NCI-H1930 (cell line): ENCODE results near the gene SLX4IP.
"Not testable (repeated sequence)": the region's sequence is repeated elsewhere in the genome, so short reads cannot be mapped to it uniquely, and the experiment has no call there.

Experiments used
- DNase-seq, 2 experiments: peaks; one replicate each; lab custom pipeline; 2025; lab: John Stamatoyannopoulos, UW

SLX4IP gene

GRCh38 chr20:10434832-10435812 lies at the start of gene SLX4IP:
Gene SLX4IP (plus strand): TSS chr20:10435305. CDS start chr20:10458205, 22,900 bp downstream.
- peak; percentile 96 to 97 for DNase-seq

GRCh38 chr20:10385850-10386544 lies 49.1 kb upstream of the SLX4IP start:
- no peak for DNase-seq

GRCh38 chr20:10387686-10388085 lies 47.4 kb upstream of the SLX4IP start:
- no peak for DNase-seq

- no peak for DNase-seq
These were observed 46.5 kb upstream of the SLX4IP start for GRCh38 chr20:10388597-10388996.

GRCh38 chr20:10390709-10391108 lies 44.4 kb upstream of the SLX4IP start:
- DNase-seq, result no peak

GRCh38 chr20:10394752-10395151 lies 40.4 kb upstream of the SLX4IP start:
- not testable (repeated sequence) for DNase-seq

GRCh38 chr20:10398834-10399369 lies 36.2 kb upstream of the SLX4IP start:
- no peak for DNase-seq

GRCh38 chr20:10402938-10403608 lies 32.0 kb upstream of the SLX4IP start:
- DNase-seq, result no peak

GRCh38 chr20:10404023-10404628 lies 31.0 kb upstream of the SLX4IP start:
- no peak for DNase-seq

GRCh38 chr20:10404959-10405530 lies 30.1 kb upstream of the SLX4IP start:
- no peak for DNase-seq

GRCh38 chr20:10408108-10408813 lies 26.8 kb upstream of the SLX4IP start:
- DNase-seq, result no peak

- no peak for DNase-seq
These were observed 23.4 kb upstream of the SLX4IP start for GRCh38 chr20:10411673-10412072.

GRCh38 chr20:10412591-10413408 lies 22.3 kb upstream of the SLX4IP start:
- no peak for DNase-seq

- DNase-seq, result no peak
These were observed 20.0 kb upstream of the SLX4IP start for GRCh38 chr20:10415013-10415650.

GRCh38 chr20:10417218-10417617 lies 17.9 kb upstream of the SLX4IP start:
- not testable (repeated sequence) for DNase-seq

GRCh38 chr20:10419550-10420133 lies 15.5 kb upstream of the SLX4IP start:
- no peak for DNase-seq

- no peak for DNase-seq
These were observed 11.4 kb upstream of the SLX4IP start for GRCh38 chr20:10423735-10424134.

GRCh38 chr20:10427060-10427692 lies 7.9 kb upstream of the SLX4IP start:
- peak in 1 of 2 experiments; percentile 40 for DNase-seq
